Lower leg skin (tissue), 3 donors: Measurements from ENCODE around the gene CYB5R2.

Experiments used
- CTCF ChIP-seq, 3 donors: fragments of 450-650 bp; IDR thresholded peaks; one replicate each; pipeline ENCODE4 v1.5.1; 2016; ENCODE audit warnings: antibody characterized with exemption in 3 of 3, mild to moderate bottlenecking in 3 of 3, moderate library complexity in 2 of 3
- POLR2A ChIP-seq, 2 donors: fragments of 450-650 bp; IDR thresholded peaks; one replicate each; pipeline ENCODE4 v1.6.1; 2016 to 2017; ENCODE audit warnings: antibody characterized with exemption in 2 of 2, mild to moderate bottlenecking in 1 of 2, moderate library complexity in 1 of 2

- TF ChIP-seq CTCF (IDR thresholded peaks at IDR 0.05): no peak
- TF ChIP-seq POLR2A (IDR thresholded peaks at IDR 0.05): no peak
Observed at GRCh38 chr11:7672960-7673723, at the start of gene CYB5R2.
